HEK293T (cell line): ENCODE data around the gene WWC1.

Experiments used
- ARNT ChIP-seq: fragments of 450-650 bp; IDR thresholded peaks from 2 replicates; pipeline ENCODE4 v1.6.1; 2017; ENCODE audit warnings: mild to moderate bottlenecking
- BHLHE40 ChIP-seq: fragments of 450-650 bp; IDR thresholded peaks from 2 replicates; pipeline ENCODE4 v1.6.1; 2016; ENCODE audit warnings: mild to moderate bottlenecking, moderate library complexity, borderline replicate concordance
- ELF4 ChIP-seq: fragments of 450-650 bp; IDR thresholded peaks from 2 replicates; pipeline ENCODE4 v1.6.1; 2017; ENCODE audit warnings: antibody characterized with exemption
- FOXK2 ChIP-seq: fragments of 450-650 bp; IDR thresholded peaks from 2 replicates; pipeline ENCODE4 v1.6.1; 2016; ENCODE audit warnings: mild to moderate bottlenecking
- FOXM1 ChIP-seq: fragments of 450-650 bp; IDR thresholded peaks from 2 replicates; pipeline ENCODE4 v1.6.1; 2017; ENCODE audit warnings: mild to moderate bottlenecking, borderline replicate concordance
- L3MBTL2 ChIP-seq: fragments of 450-650 bp; conservative IDR thresholded peaks from 2 replicates; pipeline ENCODE4 v1.6.1; 2016; ENCODE audit warnings: mild to moderate bottlenecking
- NFRKB ChIP-seq: fragments of 450-650 bp; IDR thresholded peaks from 2 replicates; pipeline ENCODE4 v1.6.1; 2016; ENCODE audit warnings: mild to moderate bottlenecking, moderate library complexity
- SP1 ChIP-seq: fragments of 450-650 bp; IDR thresholded peaks from 2 replicates; pipeline ENCODE4 v1.6.1; 2017
- SUZ12 ChIP-seq: fragments of 450-650 bp; IDR thresholded peaks from 2 replicates; pipeline ENCODE4 v1.6.1; 2016; ENCODE audit warnings: mild to moderate bottlenecking
- TARDBP ChIP-seq: fragments of 450-650 bp; IDR thresholded peaks from 2 replicates; pipeline ENCODE4 v1.6.1; 2016

GRCh38 chr5:168313596-168314204 is 22.3 kb downstream of the WWC1 start:
- no peak for TF ChIP-seq ELF4
- no peak for TF ChIP-seq SP1
- no peak for TF ChIP-seq FOXM1
- no peak for TF ChIP-seq NFRKB
- no peak for TF ChIP-seq TARDBP
- no peak for TF ChIP-seq ARNT
- no peak for TF ChIP-seq L3MBTL2
- TF ChIP-seq FOXK2 = no peak
- TF ChIP-seq SUZ12 = no peak
- no peak for TF ChIP-seq BHLHE40
